ENCODE results near the gene SIT1.
A peak's percentile ranks its signal among the peaks of the same experiment; 100 is the strongest.

The SIT1 gene

DNA sequence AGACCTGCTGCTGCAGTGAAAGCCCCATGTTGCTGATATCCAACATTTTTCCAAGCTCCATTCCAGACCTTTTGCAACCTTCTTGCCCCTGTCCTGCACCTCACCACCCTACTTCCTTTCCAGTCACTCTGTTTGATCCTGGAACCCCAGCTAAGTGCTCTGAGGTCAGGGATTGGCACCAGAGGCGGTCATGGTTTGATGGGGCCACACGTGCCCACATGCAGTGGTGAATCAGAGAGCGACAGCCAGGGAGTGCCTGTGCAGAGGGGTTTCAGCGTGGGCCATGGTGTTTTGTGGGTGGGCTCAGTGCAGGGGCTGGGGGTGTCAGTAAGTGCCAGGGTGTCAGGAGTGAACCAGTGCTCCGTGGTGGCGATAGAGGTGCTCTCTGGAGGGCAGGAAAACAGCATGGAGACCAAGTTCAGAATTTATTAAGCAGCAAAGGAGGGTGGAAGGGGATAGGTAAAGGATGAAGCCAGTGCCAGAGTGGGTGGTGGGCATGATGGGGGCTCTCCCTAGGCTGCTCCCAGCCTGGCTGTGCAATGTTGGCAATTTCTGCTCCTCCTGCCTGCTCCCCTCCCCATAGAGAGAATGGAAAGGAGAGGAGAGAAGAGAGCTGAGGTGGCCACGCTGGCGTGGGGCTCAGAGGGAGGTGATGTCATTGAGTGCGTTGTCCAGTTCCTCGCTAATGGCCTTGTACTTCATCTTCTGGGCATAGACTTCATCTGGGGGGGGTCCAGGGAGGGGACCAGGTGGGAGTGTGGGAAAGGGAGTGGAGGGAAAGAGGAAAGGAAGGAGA lies 32.0 kb upstream of the SIT1 start:
- DNase-seq: no peak

DNA sequence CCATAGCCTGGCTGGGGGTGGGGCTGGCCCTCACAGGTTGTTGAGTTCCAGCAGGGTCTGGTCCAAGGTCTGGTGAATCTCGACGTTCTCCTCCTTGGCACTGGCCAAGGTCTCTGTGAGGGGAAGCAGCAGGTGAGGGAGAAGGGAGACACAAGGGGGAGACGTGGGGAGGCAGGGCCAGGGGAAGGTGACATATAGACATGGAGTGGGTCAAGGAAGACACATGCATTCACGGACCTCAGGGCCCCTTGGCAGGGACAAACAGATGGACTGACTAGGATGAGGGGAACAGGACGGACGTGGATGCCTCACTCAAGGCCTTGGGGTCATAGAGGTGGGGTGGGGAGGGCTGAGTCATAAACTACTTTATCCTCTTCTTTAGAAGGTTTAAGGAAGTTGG lies 31.3 kb upstream of the SIT1 start:
- no peak for DNase-seq

DNA sequence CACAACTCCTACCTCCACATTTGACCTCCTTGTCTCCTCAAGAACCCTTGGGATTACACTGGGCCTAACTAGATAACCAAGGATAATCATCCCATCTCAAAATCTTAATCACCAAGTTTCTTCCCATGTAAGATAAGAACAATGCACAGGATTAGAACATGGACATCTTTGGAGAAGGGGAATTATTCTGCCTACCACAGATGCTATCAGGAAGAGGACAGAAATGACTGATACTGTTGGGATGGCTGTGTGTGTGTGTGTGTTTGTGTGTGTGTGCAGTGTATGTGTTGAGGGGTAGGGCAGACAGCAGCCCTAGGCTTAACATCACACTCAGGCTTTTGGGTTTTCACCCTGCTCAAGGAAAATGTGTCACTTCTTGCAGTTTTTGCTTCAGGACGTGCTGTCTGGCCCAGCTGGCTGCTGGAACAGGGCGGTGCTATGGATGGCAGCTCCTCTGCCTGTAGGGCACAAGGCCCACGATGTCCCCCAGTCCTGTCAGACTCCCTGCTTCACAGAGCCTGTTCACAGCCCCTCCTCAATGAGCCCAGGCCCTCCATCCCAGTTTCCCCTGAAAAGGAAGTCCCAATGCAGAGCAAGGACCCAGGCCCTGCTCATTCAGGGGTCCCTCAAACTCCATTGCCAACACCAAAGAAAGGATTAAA lies 30.7 kb upstream of the SIT1 start:
- DNase-seq: no peak

DNA sequence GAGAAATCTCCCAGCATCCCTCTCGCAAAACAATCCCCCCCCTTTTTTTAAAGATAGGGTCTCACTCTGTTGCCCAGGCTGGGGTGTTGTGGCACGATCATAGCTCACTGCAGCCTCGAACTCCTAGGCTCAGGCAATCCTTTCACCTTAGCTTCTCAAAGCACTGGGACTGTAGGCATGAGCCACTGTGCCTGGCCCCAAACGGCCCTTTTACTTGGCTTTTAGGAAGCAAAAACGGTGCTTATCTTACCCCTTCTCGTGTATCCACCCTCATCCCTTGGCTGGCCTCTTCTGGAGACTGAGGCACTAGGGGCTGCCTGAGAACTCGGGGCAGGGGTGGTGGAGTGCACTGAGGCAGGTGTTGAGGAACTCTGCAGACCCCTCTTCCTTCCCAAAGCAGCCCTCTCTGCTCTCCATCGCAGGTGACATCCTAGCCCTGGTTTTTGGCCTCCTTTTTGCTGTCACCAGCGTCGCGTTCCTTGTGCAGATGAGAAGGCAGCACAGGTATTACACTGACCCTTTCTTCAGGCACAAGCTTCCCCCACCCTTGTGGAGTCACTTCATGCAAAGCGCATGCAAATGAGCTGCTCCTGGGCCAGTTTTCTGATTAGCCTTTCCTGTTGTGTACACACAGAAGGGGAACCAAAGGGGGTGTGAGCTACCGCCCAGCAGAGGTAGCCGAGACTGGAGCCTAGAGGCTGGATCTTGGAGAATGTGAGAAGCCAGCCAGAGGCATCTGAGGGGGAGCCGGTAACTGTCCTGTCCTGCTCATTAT lies 29.8 kb upstream of the SIT1 start:
- DNase-seq: no peak

DNA sequence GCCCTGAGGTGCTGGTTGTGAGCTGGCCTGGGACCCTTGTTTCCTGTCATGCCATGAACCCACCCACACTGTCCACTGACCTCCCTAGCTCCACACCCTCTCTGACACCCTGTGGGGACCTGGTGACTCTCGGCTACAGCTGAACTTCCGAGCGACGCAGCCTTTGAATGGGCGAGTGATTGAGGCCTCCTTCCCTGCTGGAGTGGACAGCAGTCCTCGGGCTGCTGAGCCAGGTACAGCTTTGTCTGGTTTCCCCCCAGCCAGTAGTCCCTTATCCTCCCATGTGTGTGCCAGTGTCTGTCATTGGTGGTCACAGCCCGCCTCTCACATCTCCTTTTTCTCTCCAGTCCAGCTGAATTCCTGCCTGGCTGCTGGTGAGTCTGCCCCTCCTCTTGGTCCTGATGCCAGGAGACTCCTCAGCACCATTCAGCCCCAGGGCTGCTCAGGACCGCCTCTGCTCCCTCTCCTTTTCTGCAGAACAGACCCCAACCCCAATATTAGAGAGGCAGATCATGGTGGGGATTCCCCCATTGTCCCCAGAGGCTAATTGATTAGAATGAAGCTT lies 29.1 kb upstream of the SIT1 start:
- DNase-seq: no peak

DNA sequence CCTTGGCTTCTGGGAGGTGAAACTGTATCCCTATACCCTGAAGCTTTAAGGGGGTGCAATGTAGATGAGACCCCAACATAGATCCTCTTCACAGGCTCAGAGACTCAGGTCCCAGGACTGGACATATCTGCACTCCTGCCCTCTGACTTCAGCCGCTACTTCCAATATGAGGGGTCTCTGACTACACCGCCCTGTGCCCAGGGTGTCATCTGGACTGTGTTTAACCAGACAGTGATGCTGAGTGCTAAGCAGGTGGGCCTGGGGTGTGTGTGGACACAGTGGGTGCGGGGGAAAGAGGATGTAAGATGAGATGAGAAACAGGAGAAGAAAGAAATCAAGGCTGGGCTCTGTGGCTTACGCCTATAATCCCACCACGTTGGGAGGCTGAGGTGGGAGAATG lies 28.4 kb upstream of the SIT1 start:
- no peak for DNase-seq

DNA sequence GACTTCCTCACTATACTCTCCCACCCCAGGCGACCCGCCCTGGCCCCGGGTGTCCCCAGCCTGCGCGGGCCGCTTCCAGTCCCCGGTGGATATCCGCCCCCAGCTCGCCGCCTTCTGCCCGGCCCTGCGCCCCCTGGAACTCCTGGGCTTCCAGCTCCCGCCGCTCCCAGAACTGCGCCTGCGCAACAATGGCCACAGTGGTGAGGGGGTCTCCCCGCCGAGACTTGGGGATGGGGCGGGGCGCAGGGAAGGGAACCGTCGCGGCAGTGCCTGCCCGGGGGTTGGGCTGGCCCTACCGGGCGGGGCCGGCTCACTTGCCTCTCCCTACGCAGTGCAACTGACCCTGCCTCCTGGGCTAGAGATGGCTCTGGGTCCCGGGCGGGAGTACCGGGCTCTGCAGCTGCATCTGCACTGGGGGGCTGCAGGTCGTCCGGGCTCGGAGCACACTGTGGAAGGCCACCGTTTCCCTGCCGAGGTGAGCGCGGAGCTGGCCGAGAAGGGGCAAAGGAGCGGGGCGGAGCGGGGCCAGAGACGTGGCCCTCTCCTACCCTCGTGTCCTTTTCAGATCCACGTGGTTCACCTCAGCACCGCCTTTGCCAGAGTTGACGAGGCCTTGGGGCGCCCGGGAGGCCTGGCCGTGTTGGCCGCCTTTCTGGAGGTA lies 25.1 kb upstream of the SIT1 start:
- DNase-seq: peak; percentile 45

DNA sequence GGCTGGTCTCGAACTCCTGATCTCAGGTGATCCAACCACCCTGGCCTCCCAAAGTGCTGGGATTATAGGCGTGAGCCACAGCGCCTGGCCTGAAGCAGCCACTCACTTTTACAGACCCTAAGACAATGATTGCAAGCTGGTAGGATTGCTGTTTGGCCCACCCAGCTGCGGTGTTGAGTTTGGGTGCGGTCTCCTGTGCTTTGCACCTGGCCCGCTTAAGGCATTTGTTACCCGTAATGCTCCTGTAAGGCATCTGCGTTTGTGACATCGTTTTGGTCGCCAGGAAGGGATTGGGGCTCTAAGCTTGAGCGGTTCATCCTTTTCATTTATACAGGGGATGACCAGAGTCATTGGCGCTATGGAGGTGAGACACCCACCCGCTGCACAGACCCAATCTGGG lies 24.5 kb upstream of the SIT1 start:
- DNase-seq: no peak

DNA sequence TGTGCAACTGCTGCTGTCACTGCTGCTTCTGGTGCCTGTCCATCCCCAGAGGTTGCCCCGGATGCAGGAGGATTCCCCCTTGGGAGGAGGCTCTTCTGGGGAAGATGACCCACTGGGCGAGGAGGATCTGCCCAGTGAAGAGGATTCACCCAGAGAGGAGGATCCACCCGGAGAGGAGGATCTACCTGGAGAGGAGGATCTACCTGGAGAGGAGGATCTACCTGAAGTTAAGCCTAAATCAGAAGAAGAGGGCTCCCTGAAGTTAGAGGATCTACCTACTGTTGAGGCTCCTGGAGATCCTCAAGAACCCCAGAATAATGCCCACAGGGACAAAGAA lies 23.3 kb upstream of the SIT1 start:
- no peak for DNase-seq

DNA sequence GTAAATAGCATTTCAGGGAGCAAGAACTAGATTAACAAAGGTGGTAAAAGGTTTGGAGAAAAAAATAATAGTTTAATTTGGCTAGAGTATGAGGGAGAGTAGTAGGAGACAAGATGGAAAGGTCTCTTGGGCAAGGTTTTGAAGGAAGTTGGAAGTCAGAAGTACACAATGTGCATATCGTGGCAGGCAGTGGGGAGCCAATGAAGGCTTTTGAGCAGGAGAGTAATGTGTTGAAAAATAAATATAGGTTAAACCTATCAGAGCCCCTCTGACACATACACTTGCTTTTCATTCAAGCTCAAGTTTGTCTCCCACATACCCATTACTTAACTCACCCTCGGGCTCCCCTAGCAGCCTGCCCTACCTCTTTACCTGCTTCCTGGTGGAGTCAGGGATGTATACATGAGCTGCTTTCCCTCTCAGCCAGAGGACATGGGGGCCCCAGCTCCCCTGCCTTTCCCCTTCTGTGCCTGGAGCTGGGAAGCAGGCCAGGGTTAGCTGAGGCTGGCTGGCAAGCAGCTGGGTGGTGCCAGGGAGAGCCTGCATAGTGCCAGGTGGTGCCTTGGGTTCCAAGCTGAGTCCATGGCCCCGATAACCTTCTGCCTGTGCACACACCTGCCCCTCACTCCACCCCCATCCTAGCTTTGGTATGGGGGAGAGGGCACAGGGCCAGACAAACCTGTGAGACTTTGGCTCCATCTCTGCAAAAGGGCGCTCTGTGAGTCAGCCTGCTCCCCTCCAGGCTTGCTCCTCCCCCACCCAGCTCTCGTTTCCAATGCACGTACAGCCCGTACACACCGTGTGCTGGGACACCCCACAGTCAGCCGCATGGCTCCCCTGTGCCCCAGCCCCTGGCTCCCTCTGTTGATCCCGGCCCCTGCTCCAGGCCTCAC lies 22.6 kb upstream of the SIT1 start, which contains the start of gene CA9:
CA9 (plus strand) TSS at position 797 of the 893 bp plus-strand sequence; CDS start at position 829, 32 bp downstream.
- DNase-seq: no peak

DNA sequence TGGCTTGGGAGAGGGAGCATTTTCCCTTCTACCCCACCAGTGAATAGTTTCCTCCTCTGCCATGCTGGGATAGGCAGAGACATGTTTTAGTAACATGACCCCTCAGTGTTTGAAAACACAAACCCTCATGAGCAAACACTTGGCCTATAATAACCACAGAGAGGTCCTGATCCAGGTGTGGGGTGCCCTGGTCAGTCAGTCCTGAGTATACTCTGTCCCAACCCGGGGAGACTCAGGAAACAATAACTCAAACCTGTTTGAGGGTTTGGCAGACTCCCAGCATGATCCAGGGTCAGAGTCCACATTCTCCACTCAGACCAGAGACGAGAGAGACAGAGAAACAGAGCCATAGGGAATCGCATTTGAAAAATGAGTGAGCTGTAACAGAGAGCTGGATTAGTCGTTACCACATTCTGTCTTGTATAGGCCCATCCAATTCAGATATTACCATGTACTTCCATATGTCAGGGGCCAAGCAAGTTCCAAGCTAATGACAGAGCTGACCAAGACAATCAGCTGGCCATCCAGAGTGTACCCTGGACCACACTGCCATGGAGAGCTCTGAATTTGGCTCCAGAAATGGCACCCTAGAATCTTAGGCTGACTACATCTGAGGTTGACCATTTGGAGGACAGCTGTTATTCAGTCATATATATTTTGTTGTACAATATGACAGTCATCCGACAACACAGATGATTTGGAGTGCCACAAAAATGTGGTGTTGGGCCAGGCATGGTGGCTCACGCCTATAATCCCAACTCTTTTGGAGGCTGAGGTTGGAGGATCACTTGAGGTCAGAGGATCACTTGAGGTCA lies 18.8 kb upstream of the SIT1 start:
- no peak for DNase-seq

DNA sequence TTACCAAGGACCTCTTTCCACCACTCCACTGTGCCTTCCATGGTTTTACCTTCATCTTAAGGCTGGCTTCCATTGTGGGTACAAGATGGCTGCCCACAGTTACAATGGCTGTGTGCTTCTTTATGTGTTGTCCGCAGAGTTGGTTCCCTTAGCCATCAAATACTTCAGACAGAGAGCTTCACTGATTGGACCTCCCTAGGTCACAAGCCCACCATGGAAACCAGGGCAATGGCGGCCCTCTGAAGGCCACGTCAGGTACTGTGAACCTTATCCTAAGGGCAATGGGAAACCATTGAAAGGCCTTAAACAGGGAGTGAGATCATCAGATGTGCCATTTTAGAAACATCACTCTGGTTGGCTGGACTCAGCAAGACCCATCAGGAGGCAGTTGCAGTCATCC lies 17.2 kb upstream of the SIT1 start:
- no peak for DNase-seq

DNA sequence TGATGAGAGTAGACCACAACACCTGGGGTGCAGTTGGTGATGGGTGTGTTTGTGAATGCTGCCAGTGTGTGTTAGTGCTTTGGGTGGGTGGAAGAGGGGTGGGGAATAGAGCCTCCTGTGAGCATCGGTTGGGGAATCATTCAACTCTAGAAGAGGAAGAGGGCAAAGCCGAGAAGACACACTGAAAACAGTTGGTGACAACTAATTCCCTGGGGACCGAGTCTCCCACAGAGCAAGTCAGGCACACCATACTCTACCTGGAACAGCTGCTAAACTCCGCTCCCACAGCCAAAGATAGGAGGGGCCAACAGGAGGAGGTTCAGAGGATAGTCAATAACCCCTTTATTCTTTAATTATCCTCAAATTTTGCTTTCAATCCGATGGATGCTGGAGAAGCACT lies 15.8 kb upstream of the SIT1 start:
- no peak for DNase-seq

DNA sequence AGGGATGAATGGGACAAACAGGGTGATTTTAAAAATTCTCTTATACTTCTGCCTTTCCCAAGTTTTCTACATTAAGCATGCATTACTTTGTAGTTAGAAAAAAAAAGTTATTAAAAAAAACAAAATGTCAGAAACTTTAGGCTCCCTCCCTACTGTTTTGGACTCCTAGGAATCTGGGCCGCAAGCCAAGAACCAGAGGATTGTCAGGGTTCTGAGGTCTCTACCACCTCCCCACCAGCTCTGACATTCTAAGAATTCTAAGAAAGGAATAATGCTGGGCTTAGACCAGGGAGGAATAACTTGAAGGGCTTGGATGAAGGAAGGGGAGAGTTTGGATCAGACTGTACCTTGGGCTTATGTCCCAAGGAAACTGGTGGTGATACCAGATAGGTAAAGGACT lies 15.3 kb upstream of the SIT1 start:
- DNase-seq: no peak

DNA sequence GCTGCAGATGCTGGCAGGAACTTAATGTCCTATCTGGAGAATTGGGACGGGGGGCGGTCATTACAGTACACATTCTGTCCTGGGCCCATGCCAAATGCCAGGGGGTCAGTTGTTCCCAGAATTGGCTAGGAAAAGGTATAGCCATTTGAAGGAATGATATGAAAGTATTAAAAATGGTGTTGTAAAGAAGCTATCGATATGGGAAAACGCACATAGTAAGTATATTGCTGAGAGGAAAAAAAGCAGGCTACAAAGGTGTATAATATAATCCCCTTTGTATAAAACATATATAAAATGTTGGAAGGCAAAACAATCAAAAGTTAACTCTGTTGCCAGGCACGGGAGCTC lies 14.7 kb upstream of the SIT1 start:
- DNase-seq: no peak

DNA sequence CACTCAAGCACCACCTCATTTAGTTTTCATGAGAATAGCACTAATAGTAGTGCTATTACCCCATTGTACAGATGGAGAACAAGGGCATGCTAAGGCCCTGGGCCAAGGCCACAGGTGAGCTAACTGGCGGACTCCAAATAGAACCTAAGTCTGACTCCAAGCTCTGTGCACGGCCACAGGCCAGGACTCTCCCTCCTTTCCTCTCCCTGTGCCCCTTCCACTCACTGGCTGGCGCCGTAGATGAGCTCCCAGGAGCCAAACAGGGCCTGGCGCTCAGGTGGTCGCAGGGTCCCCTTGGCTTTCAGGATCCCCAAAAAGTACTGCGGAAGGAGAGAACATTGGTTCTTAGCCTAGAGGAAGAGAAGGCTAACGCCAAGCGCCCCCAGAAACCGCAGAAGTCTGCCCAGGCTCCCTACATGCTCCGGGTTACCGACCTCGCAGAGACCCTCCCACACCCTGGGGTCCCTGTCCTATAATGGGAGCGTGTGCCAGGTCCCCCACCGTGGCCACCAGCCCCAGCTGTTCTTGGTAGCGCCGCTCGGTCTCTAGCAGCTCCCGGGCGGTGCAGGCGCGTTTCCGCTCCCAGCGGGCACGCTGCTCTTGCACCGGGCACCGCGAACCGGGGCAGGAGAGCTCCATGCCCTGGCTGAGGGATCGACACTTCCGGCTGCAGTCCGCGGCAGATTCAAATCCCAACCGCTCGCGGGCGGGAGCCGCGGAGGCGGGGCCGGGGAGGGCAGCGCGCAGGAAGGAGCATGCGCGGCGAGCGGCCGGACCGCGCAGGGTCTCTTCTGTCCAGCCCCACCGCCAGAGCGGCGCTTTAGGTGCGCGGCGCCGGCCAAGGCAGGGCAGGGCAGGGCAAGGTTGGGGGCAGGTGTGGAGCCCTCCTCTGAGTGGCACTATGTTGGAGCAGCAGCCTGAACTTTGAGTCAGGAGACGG lies 14.1 kb upstream of the SIT1 start, which contains the start of gene ARHGEF39:
ARHGEF39 (minus strand) TSS at position 665 of the 940 bp plus-strand sequence; CDS start at position 639, 26 bp downstream.
- peak; percentile 71 for DNase-seq

DNA sequence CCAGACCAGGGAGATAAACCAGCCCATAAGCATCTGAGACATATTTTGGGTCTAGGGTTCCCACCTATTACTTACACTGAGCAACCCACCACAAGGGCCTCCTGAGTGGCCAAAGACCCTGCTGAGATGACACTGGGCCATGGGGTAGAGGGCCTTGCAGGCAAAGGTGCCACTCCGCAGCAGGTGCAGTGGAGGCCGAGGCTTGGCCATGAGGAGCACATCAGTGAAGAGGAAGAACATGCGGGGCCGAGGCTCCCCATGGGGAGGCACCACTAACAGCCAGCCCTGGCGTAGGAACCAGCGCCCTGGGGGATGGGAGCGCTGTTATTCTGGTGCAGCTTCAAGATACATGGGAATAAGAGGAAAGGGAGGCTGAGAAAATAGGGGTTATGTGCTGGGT lies 11.7 kb upstream of the SIT1 start:
- no peak for DNase-seq

DNA sequence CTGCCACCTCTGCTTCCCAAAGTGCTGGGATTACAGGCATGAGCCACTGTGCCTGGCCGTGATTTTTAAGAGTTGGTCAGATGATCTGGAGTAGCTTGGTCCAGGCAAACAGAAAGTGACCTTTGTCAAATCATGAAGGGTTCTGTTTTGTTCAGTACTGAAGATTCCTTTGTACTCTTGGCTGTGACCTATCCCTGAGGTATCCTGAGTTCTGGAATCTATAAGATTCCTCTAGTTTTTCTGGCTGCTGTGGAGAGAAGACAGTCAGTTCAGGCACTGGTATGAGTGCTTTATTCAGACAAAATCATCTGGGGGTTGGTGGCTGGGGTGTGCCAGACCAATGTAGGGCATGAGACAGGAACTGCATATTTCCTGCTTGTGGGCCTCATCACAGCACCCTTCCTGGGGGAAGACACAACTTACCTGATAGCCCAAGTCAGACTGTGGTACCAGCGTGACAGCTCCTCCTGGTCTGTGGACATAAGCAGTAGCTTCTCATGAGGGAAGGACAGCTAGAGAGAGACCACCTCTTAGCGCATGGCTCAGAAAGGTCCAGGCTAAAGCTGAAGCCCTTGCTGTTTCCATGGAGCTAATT lies 11.1 kb upstream of the SIT1 start:
- peak; percentile 69 for DNase-seq

DNA sequence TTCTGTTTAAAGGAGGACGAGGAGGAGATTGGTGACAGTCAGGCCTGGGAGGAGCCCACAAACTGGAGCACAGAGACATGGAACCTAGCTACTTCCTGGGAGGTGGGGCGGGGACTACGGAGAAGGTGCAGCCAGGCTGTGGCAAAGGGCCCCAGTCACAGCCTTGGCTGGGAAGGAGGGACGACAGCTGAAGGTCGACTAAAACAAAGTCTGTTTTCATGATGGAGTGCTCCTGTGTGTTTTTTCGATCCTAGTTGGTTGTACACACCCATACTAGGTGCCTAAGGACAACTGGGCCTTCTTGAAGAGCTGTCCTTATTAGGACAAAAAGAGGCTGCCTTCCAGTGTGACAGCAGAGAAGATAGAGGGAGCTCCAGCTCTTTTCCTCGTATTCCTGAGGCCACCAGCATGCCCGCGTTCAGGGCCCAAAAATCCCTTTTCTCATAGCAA lies 10.3 kb upstream of the SIT1 start:
- no peak for DNase-seq

Measured in CD4-positive, alpha-beta T cell treated with Interleukin-17A for 4 hours (primary cell).